WTC11 (cell line): Measurements from ENCODE around the gene SHISAL1. TPM values are rescaled to one million over a fixed set of nuclear protein-coding genes. Genes with fewer than 3 reads are reported as not detected.
"Not testable (repeated sequence)": the region's sequence is repeated elsewhere in the genome, so short reads cannot be mapped to it uniquely, and the experiment has no call there.

Experiments
- ATAC-seq: fragments of 200-7000 bp; cut with Tn5 transposase; 2 replicates; pipeline ENCODE4 v1.10.0; 2021; ENCODE audit warnings: mild to moderate bottlenecking, moderate library complexity
- CTCF ChIA-PET: fragments of 300-600 bp; sonication (Branson Sonifier 250); formaldehyde crosslinking; loops from one replicate; lab custom pipeline; 2021; ENCODE audit warnings: antibody characterized with exemption; lab: Charles Lee
- POLR2A ChIA-PET: fragments of 350-600 bp; sonication (Branson Sonifier 250); formaldehyde crosslinking; loops from one replicate; lab custom pipeline; 2021; ENCODE audit warnings: antibody characterized with exemption; lab: Charles Lee
- DNase-seq: peaks from one replicate; pipeline ENCODE4 v3.0.0; 2021; ENCODE audit warnings: low spot score
- H3K27ac Mint-ChIP-seq: 2 replicates; pipeline ENCODE4 v1.8.0; 2021; ENCODE audit warnings: mixed read lengths
- H3K27me3 Mint-ChIP-seq: 2 replicates; pipeline ENCODE4 v1.8.0; 2021; ENCODE audit warnings: low read depth, mild to moderate bottlenecking, moderate library complexity, mixed read lengths
- H3K36me3 Mint-ChIP-seq: 2 replicates; pipeline ENCODE4 v1.8.0; 2021; ENCODE audit warnings: mixed read lengths
- H3K4me1 Mint-ChIP-seq: 2 replicates; pipeline ENCODE4 v1.8.0; 2022; ENCODE audit warnings: mixed read lengths
- H3K4me3 Mint-ChIP-seq: 2 replicates; pipeline ENCODE4 v1.8.0; 2021; ENCODE audit warnings: mild to moderate bottlenecking, moderate library complexity, mixed read lengths
- H3K9me3 Mint-ChIP-seq: 2 replicates; pipeline ENCODE4 v1.8.0; 2021; ENCODE audit warnings: mixed read lengths
- ATF6 ChIP-seq: sonication (generic); formaldehyde crosslinking; IDR thresholded peaks from 2 replicates; pipeline ENCODE4 v1.8.1; 2023; ENCODE audit warnings: mild to moderate bottlenecking, missing genetic modification reagents
- CREB1 ChIP-seq: sonication (generic); formaldehyde crosslinking; IDR thresholded peaks from 2 replicates; pipeline ENCODE4 v1.8.0; 2023; ENCODE audit warnings: mild to moderate bottlenecking, missing genetic modification reagents
- CREM ChIP-seq: sonication (generic); formaldehyde crosslinking; IDR thresholded peaks from 2 replicates; pipeline ENCODE4 v1.8.1; 2022; ENCODE audit warnings: mild to moderate bottlenecking, missing genetic modification reagents, moderate library complexity
- CTCF ChIP-seq: fragments of 200-600 bp; IDR thresholded peaks from 2 replicates; pipeline ENCODE4 v1.8.0; 2022; ENCODE audit warnings: antibody characterized with exemption
- EMX1 ChIP-seq: fragments of 250-450 bp; sonication (Bioruptor Pico); IDR thresholded peaks from 2 replicates; pipeline ENCODE4 v1.8.0; 2021; ENCODE audit warnings: mild to moderate bottlenecking
- FOXP1 ChIP-seq: sonication (generic); formaldehyde crosslinking; IDR thresholded peaks from 2 replicates; pipeline ENCODE4 v1.8.0; 2022; ENCODE audit warnings: missing genetic modification reagents, mild to moderate bottlenecking, moderate library complexity, borderline replicate concordance
- HMGXB4 ChIP-seq: sonication (generic); formaldehyde crosslinking; IDR thresholded peaks from 2 replicates; pipeline ENCODE4 v1.8.1; 2023; ENCODE audit warnings: mild to moderate bottlenecking, moderate library complexity, missing genetic modification reagents
- MYBL2 ChIP-seq: sonication (generic); formaldehyde crosslinking; IDR thresholded peaks from 2 replicates; pipeline ENCODE4 v1.8.1; 2023; ENCODE audit warnings: mild to moderate bottlenecking, moderate library complexity, missing genetic modification reagents
- NFYB ChIP-seq: sonication (generic); formaldehyde crosslinking; conservative IDR thresholded peaks from 2 replicates; pipeline ENCODE4 v1.8.0; 2022; ENCODE audit warnings: low read depth, missing genetic modification reagents
- RELA ChIP-seq: sonication (generic); formaldehyde crosslinking; IDR thresholded peaks from 2 replicates; pipeline ENCODE4 v1.8.1; 2022; ENCODE audit warnings: missing genetic modification reagents, mild to moderate bottlenecking, borderline replicate concordance
- SMAD4 ChIP-seq: sonication (generic); formaldehyde crosslinking; IDR thresholded peaks from 2 replicates; pipeline ENCODE4 v1.8.0; 2022; ENCODE audit warnings: mild to moderate bottlenecking, missing genetic modification reagents
- ZBTB43 ChIP-seq: sonication (generic); formaldehyde crosslinking; IDR thresholded peaks from 2 replicates; pipeline ENCODE4 v1.8.1; 2023; ENCODE audit warnings: mild to moderate bottlenecking, missing genetic modification reagents
- ZNF138 ChIP-seq: sonication (generic); formaldehyde crosslinking; conservative IDR thresholded peaks from 2 replicates; pipeline ENCODE4 v1.8.1; 2022; ENCODE audit warnings: mild to moderate bottlenecking, moderate library complexity, missing genetic modification reagents
- ZNF416 ChIP-seq: fragments of 250-450 bp; sonication (Bioruptor Pico); IDR thresholded peaks from 2 replicates; pipeline ENCODE4 v1.9.0; 2021; ENCODE audit warnings: mild to moderate bottlenecking, inconsistent platforms
- total RNA-seq: library from RNA; stranded (reverse); gene quantifications from 3 replicates; pipeline ENCODE4 v1.2.3, GENCODE V29; 2021
- TF ChIP-seq, protein P1 (sequence below): fragments of 250-450 bp; sonication (Bioruptor Pico); IDR thresholded peaks from 2 replicates; pipeline ENCODE4 v1.9.0; 2021; ENCODE audit warnings: mild to moderate bottlenecking
- TF ChIP-seq, protein P2 (sequence below): sonication (generic); formaldehyde crosslinking; IDR thresholded peaks from 2 replicates; pipeline ENCODE4 v1.8.0; 2022; ENCODE audit warnings: mild to moderate bottlenecking, missing genetic modification reagents
- TF ChIP-seq, protein P3 (sequence below): sonication (generic); formaldehyde crosslinking; IDR thresholded peaks from 2 replicates; pipeline ENCODE4 v1.8.1; 2022; ENCODE audit warnings: missing genetic modification reagents, borderline replicate concordance

Gene SHISAL1
- total RNA-seq, 1 experiment from 2014 or later = 2.7 TPM

GRCh38 chr22:44242946-44243724 lies 69.6 kb downstream of the SHISAL1 start:
- no peak for DNase-seq
- CTCF ChIA-PET = interaction anchor here (0.8 to 1.8 kb wide), 3 partner anchors 126 to 360 kb away, joined by 3 to 4 read pairs (median 3); no protein-coding TSS in a partner anchor
- peaks cover 7% of the 10 kb centered on the region for H3K9me3 Mint-ChIP-seq
- TF ChIP-seq MYBL2 = no peak
- no peak for TF ChIP-seq EMX1 (CRISPR knock-in tag)
- TF ChIP-seq ATF6 (CRISPR knock-in tag) = no peak
- no peak for TF ChIP-seq FOXP1 (CRISPR knock-in tag)
- no peak for TF ChIP-seq NFYB
- TF ChIP-seq ZBTB43 (CRISPR knock-in tag) = no peak
- no peak for TF ChIP-seq RELA (CRISPR knock-in tag)
- TF ChIP-seq, protein P1, sequence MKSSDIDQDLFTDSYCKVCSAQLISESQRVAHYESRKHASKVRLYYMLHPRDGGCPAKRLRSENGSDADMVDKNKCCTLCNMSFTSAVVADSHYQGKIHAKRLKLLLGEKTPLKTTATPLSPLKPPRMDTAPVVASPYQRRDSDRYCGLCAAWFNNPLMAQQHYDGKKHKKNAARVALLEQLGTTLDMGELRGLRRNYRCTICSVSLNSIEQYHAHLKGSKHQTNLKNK (CRISPR knock-in tag) = no peak
- TF ChIP-seq, protein P2, sequence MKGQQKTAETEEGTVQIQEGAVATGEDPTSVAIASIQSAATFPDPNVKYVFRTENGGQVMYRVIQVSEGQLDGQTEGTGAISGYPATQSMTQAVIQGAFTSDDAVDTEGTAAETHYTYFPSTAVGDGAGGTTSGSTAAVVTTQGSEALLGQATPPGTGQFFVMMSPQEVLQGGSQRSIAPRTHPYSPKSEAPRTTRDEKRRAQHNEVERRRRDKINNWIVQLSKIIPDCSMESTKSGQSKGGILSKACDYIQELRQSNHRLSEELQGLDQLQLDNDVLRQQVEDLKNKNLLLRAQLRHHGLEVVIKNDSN = no peak
- TF ChIP-seq CREB1 (CRISPR knock-in tag) = no peak
- no peak for TF ChIP-seq SMAD4
- no peak for TF ChIP-seq CTCF
- no peak for TF ChIP-seq ZNF416 (CRISPR knock-in tag)
- TF ChIP-seq HMGXB4 (CRISPR knock-in tag) = no peak
- TF ChIP-seq, protein P3, sequence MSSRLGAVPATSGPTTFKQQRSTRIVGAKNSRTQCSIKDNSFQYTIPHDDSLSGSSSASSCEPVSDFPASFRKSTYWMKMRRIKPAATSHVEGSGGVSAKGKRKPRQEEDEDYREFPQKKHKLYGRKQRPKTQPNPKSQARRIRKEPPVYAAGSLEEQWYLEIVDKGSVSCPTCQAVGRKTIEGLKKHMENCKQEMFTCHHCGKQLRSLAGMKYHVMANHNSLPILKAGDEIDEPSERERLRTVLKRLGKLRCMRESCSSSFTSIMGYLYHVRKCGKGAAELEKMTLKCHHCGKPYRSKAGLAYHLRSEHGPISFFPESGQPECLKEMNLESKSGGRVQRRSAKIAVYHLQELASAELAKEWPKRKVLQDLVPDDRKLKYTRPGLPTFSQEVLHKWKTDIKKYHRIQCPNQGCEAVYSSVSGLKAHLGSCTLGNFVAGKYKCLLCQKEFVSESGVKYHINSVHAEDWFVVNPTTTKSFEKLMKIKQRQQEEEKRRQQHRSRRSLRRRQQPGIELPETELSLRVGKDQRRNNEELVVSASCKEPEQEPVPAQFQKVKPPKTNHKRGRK (CRISPR knock-in tag) = no peak
- TF ChIP-seq CREM (CRISPR knock-in tag) = no peak
- TF ChIP-seq ZNF138 (CRISPR knock-in tag) = no peak
- TF ChIP-seq, all 79 proteins: peak for 0
- ATAC-seq = no peak
- Mint-ChIP-seq H3K27me3 (no peaks in the 10 kb centered on the region), H3K4me3 (no peak overlapping the region), H3K4me1 (no peaks in the 10 kb centered on the region), H3K27ac (no peak overlapping the region), H3K36me3 (peaks cover 3% of the 10 kb centered on the region; the same call in 1 of the 2 replicates)
- POLR2A ChIA-PET = no interaction called here

- H3K27ac Mint-ChIP-seq, POLR2A ChIA-PET, ATAC-seq, H3K4me3 Mint-ChIP-seq, H3K36me3 Mint-ChIP-seq, H3K27me3 Mint-ChIP-seq, DNase-seq, H3K9me3 Mint-ChIP-seq, H3K4me1 Mint-ChIP-seq: not testable (repeated sequence)
- CTCF ChIA-PET = interaction anchor here (1.4 kb wide), 1 partner anchor 384 kb away, joined by 3 read pairs; no protein-coding TSS in a partner anchor
These were observed 71.6 kb downstream of the SHISAL1 start for GRCh38 chr22:44241121-44241520.
